HG03196 (cell line): Measurements from ENCODE around the gene ABHD8.
"Not testable (repeated sequence)": the region's sequence is repeated elsewhere in the genome, so short reads cannot be mapped to it uniquely, and the experiment has no call there.

ENCODE experiments used
- ATAC-seq: cut with Tn5 transposase; IDR thresholded peaks from one replicate; pipeline ENCODE4 v1.9.1; 2021; ENCODE audit not compliant: unreplicated experiment

Gene ABHD8

GRCh38 chr19:17300992-17301619 is 2.1 kb downstream of the ABHD8 start:
- ATAC-seq: no peak

DNA sequence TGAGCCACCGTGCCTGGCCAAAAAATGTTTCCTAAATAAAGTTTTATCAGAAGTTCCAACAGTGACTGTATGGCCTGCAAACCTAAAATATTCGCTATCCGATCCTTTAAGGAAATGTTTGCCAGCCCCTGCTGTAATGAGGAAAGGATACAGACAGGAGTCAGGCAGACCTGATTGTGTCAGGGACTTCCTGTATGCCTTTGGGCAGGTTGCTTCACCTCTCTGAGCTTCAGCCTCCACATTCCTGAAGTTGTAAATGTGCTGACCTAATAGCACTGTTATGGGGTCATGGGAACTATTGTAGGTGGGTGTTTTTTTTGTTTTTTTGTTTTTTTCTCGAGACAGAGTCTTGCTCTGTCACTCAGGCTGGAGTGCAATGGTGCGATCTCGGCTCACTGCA is 6.2 kb downstream of the ABHD8 start:
- ATAC-seq: no peak

DNA sequence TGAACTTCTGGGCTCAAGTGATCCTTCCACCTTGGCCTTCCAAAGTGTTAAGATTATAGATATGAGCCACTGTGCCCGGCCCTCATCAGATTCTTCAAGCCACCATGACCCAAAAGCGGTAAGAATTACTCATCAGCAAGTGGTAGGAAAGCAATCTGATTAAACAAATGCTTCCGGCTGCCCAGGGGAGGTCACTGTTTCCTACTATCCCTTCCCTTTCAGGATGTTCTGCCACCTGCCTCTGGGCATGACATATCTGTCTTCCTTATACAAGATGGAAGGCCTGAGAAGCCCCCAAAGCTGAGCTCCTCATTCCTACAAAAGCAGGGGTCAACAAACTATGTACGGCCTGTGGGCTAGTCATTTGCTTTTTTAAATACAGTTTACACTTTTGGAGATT is 7.0 kb downstream of the ABHD8 start:
- ATAC-seq: no peak

DNA sequence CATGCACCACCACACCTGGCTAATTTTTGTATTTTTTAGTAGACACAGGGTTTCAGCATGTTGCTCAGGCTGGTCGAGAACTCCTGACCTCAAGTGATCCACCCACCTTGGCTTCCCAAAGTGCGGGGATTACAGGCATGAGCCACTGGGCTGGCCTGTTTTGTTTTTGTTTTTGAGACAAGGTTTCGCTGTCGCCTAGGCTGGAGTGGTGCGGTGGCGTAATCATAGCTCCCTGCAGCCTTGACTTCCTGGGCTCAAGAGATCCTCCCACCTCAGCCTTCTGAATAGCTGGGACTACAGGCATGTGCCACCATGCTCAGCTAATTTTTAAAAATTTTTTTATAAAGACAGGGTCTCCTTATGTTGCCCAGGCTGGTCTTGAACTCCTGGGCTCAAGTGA is 7.7 kb downstream of the ABHD8 start:
- not testable (repeated sequence) for ATAC-seq

DNA sequence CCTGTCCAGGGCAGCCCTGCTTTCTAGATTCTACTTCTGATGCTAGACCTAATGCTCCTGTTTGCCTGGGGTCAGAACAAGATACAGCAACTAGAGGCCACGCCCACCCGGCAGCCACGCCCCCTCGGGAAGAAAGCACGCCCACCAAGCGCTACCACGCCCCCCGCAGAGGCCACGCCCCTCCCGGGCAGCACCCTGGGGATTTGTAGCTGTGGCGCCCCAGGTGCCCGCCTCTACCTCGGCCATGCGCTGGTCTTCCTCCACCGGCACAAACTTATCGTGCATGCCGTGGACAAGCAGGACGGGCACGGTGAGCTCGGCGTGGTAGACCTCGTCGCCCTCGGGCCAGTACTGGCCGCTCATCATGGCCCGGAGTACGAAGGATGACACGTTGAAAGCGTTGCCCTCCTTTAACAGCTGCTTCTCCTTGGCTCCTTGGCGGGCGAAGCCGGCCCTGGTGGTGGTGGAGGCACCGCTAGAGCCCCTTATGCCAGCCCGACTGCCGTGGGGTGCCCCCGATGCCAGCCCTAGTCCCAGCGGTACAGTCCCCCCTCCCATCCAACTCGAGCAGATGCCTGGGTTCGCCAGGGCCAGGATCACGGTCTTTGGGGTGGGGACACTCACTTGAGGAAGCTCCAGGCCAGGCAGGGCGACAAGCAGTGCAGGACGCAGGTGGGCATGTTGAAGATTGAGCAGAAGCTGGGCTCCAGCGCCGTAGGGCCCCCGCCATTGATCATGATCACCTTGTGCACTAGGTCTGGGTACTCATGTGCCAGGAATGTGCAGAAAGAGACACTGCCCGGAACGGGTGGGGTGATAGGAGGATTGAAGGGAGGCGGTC is 9.0 kb downstream of the ABHD8 start:
- ATAC-seq: no peak

DNA sequence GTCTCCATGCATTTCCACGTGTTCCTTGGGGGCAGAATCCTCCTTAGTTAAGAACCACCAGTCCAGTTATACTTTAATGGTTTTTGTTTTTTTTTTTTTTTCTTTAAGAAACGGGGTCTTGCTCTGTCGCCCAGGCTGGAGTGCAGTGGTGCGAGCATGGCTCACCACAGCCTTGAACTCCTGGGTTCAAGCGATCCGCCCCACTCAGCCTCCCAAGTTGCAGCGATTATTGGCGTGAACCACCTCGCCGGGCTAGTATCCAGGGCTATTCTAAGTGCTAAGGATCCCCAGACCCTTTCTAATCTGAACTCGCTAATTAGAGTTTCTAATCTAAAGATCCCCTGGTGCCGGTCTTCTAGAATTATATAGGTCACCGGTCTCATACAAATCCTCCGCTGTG is 9.6 kb downstream of the ABHD8 start:
- no peak for ATAC-seq

GRCh38 chr19:17292301-17293074 is 10.7 kb downstream of the ABHD8 start:
- ATAC-seq: peak; percentile 76

- no peak for ATAC-seq
Observed at GRCh38 chr19:17289489-17289888, 13.7 kb downstream of the ABHD8 start.

DNA sequence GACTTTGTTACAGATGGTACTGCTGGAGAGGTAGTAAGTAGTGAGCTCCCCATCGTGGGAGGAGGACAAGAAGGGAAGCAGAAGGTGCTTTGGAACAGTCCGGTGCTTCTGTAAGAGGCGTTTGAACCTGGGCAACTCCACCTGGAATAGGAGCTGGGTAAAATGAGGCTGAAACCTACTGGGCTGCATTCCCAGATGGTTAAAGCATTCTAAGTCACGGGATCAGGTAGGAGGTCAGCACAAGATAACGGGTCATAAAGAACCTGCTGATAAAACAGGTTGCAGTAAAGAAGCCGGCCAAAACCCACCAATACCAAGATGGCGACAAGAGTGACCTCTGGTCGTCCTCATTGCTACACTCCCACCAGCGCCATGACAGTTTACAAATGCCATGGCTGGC is 16.5 kb downstream of the ABHD8 start:
- ATAC-seq: no peak

DNA sequence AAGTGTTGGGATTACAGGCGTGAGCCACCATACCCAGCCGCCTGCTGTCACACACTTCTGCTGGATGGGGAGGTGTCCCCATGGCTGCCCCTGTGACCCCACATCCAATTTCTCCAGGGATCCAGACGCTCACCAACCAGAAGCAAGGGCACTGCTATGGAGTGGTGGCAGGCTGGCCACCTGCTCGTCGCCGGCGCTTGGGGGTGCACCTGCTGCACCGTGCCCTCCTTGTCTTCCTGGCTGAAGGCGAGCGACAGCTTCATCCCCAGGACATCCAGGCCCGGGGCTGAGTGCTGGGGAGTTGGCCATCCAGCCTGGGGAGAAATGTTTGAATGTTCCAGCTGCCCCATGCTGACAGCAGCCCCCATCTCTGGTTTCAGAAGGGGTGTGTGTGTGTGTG is 17.0 kb downstream of the ABHD8 start:
- no peak for ATAC-seq

DNA sequence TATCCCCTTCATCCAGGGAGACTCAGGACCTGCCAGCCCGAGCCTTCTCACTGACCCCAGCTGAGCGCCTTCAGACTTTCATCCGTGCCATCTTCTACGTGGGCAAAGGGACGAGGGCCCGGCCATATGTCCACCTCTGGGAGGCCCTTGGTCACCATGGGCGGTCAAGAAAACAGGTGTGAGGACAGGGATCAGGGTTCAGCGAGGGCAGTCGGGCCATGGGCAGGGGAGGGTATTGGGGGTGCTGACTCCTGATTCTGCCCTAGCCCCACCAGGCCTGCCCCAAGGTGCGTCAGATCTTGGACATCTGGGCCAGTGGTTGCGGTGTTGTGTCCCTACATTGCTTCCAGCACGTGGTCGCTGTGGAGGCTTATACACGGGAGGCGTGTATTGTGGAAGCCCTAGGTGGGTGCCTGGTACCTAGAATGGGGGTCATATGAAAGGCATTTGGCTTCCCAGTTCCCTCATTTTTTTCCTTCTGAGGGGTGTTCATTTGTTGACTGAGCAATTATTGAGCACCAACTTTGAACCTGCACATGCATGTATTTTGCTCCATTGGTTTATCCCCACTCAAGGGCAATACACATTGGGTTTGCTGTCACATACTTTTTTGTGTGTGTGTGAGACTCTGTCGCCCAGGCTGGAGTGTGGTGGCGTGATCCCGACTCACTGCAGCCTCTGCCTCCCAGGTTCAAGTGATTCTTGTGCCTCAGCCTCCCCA is 17.6 kb downstream of the ABHD8 start:
- ATAC-seq: no peak

GRCh38 chr19:17283504-17283996 is 19.7 kb downstream of the ABHD8 start:
- ATAC-seq: no peak

GRCh38 chr19:17282488-17283125 is 20.6 kb downstream of the ABHD8 start:
- peak; percentile 68 for ATAC-seq

- ATAC-seq: no peak
Observed at GRCh38 chr19:17281391-17282304, 21.6 kb downstream of the ABHD8 start, which contains the start of gene ANKLE1. Gene ANKLE1 (plus strand): TSS chr19:17281901. CDS start chr19:17281921, 20 bp downstream.

DNA sequence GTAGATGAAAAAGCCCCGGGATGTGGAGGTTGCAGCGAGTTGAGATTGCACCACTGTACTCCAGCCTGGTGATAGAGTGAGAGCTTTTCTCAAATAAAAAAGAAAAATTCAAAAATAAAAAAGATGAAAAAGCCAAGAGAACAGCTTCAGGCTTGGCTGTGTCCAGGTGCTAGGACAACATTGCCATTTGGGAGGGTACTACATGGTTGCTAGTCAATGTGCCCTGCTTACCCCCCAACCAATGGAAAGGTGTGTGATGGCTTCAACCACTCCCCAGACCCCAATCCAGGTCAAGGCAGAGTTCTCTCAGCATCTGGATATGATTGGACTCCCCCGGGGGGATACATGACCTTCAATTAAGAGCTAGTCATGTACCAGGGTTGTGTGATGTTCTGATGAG is 23.8 kb downstream of the ABHD8 start:
- ATAC-seq: no peak

- ATAC-seq: no peak
Observed at GRCh38 chr19:17275441-17276175, 27.6 kb downstream of the ABHD8 start.

GRCh38 chr19:17274892-17275291 is 28.3 kb downstream of the ABHD8 start:
- not testable (repeated sequence) for ATAC-seq

DNA sequence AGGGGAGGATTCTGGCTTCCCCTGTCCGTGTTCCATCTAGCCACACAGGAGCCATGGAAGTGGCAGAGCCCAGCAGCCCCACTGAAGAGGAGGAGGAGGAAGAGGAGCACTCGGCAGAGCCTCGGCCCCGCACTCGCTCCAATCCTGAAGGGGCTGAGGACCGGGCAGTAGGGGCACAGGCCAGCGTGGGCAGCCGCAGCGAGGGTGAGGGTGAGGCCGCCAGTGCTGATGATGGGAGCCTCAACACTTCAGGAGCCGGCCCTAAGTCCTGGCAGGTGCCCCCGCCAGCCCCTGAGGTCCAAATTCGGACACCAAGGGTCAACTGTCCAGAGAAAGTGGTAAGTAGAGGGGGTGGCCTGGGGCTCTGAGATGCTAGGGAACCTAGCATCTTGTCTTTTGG is 34.5 kb downstream of the ABHD8 start:
- no peak for ATAC-seq
